ENCODE data around the gene NAGA. TPM values are rescaled to one million over a fixed set of nuclear protein-coding genes. Genes with fewer than 3 reads are reported as not detected.

Gene NAGA
- total and polyA plus RNA-seq, 9 of the 15 experiments (the other 6 are each of a cell fraction or from before 2014, with no cell fraction given) = 6.5 to 20.6 (median 17.4) TPM

- no peak for TF ChIP-seq ZFP36 (IDR thresholded peaks at IDR 0.05; ENCODE audit: low read depth, low read length, partially characterized antibody)
- TF ChIP-seq ZNF318 (IDR thresholded peaks at IDR 0.05; ENCODE audit: borderline replicate concordance in 1 of 2, low read depth in 1 of 2) = no peak
- TF ChIP-seq EZH2 (IDR thresholded peaks at IDR 0.05; ENCODE audit: borderline replicate concordance, low read depth, low read length) = no peak
- TF ChIP-seq ZBED1 (IDR thresholded peaks at IDR 0.05) = no peak
- no peak for TF ChIP-seq NBN (IDR thresholded peaks at IDR 0.05; ENCODE audit: low read depth)
- TF ChIP-seq PTRF (tag; IDR thresholded peaks at IDR 0.05) = no peak
- no peak for TF ChIP-seq ZFP91 (CRISPR knock-in tag; IDR thresholded peaks at IDR 0.05)
Observed at GRCh38 chr22:42065438-42066125, 5.0 kb downstream of the NAGA start (continued).

Data from K562 (cell line).